Endodermal cell (in vitro differentiated cells): ENCODE data around the gene CAMTA1. TPM values are rescaled to one million over a fixed set of nuclear protein-coding genes. Genes with fewer than 3 reads are reported as not detected.

Experiments
- DNase-seq: peaks from one replicate; pipeline ENCODE4 v3.0.0-alpha.2; 2017
- H3K27ac ChIP-seq: 2 replicates; pipeline ENCODE4 v1.5.1; 2013; ENCODE audit warnings: mild to moderate bottlenecking, low read depth, low read length, moderate library complexity
- H3K27me3 ChIP-seq: 2 replicates; pipeline ENCODE4 v1.6.1; 2013; ENCODE audit warnings: mild to moderate bottlenecking, low read length, moderate library complexity; ENCODE audit not compliant: insufficient read depth, control insufficient read depth, poor library complexity, severe bottlenecking
- H3K36me3 ChIP-seq: 2 replicates; pipeline ENCODE4 v1.7.0; 2013; ENCODE audit warnings: mild to moderate bottlenecking, low read length, moderate library complexity; ENCODE audit not compliant: control insufficient read depth, insufficient read depth
- H3K4me1 ChIP-seq: one replicate; pipeline ENCODE4 v1.7.0; 2013; ENCODE audit warnings: low read length; ENCODE audit not compliant: control insufficient read depth, insufficient read depth
- H3K4me3 ChIP-seq: 2 replicates; pipeline ENCODE4 v1.5.1; 2013; ENCODE audit warnings: mild to moderate bottlenecking, low read length, moderate library complexity
- H3K9ac ChIP-seq: 2 replicates; pipeline ENCODE4 v1.6.1; 2013; ENCODE audit warnings: mild to moderate bottlenecking, low read length, moderate library complexity; ENCODE audit not compliant: poor library complexity, severe bottlenecking; ENCODE audit errors: extremely low read depth
- H3K9me3 ChIP-seq: 2 replicates; pipeline ENCODE4 v1.6.1; 2013; ENCODE audit warnings: mild to moderate bottlenecking, low read length, moderate library complexity; ENCODE audit not compliant: control insufficient read depth
- H3K27ac Mint-ChIP-seq: 2 replicates; pipeline ENCODE4 v1.8.0; 2020; ENCODE audit warnings: mixed read lengths
- H3K27me3 Mint-ChIP-seq: 2 replicates; pipeline ENCODE4 v1.8.0; 2021; ENCODE audit warnings: mild to moderate bottlenecking, mixed read lengths; ENCODE audit not compliant: insufficient read depth
- H3K36me3 Mint-ChIP-seq: 2 replicates; pipeline ENCODE4 v1.8.0; 2020; ENCODE audit warnings: low read depth, mixed read lengths
- H3K4me1 Mint-ChIP-seq: 2 replicates; pipeline ENCODE4 v1.8.0; 2020; ENCODE audit warnings: mixed read lengths
- H3K4me3 Mint-ChIP-seq: 2 replicates; pipeline ENCODE4 v1.8.0; 2020; ENCODE audit warnings: mild to moderate bottlenecking, moderate library complexity, mixed read lengths
- H3K9me3 Mint-ChIP-seq: 2 replicates; pipeline ENCODE4 v1.8.0; 2020; ENCODE audit warnings: mild to moderate bottlenecking, mixed read lengths
- CTCF ChIP-seq: fragments of 200-600 bp; sonication (generic); conservative IDR thresholded peaks from 2 replicates; pipeline ENCODE4 v1.5.0; 2021; ENCODE audit warnings: antibody characterized with exemption, mild to moderate bottlenecking
- WGBS, 2 experiments: methylation state at CpG; one replicate each; pipeline versions ENCODE4 v1.1.5 to v1.1.7; 2013; ENCODE audit warnings: missing lambda C conversion rate in 2 of 2, mixed read lengths in 1 of 2; ENCODE audit not compliant: insufficient coverage in 1 of 2, insufficient read length in 1 of 2; 5-methylcytosine and 5-hydroxymethylcytosine counted together
- total RNA-seq, 2 donors: library from RNA; stranded (reverse); fragmentation: NEBNext Ultra II Directional in 1 of 2; extraction: Animal tissue kit (Norgen Biotek cat#: 25700) in 1 of 2; gene quantifications; 2 replicates in 1 of 2; 3 replicates in 1 of 2; pipeline ENCODE4 v1.2.1, GENCODE V29; 2021

The CAMTA1 gene
- total RNA-seq, 2 donors from 2014 or later, result 123 to 137 TPM

- Mint-ChIP-seq H3K27ac (no peak overlapping the region), H3K36me3 (no peaks in the 10 kb centered on the region), H3K4me1 (peaks cover 6% of the 10 kb centered on the region), H3K9me3 (peaks cover 29% of the 10 kb centered on the region), H3K27me3 (peaks cover 42% of the 10 kb centered on the region), H3K4me3 (no peak overlapping the region)
- no peak overlapping the region for H3K27ac ChIP-seq
- no peak for DNase-seq
- H3K4me3 ChIP-seq, result no peak overlapping the region
- H3K27me3 ChIP-seq, result peaks cover 33% of the 10 kb centered on the region
- WGBS, 2 experiments, result 79 to 82% methylated on average over 5 of the region's 5 CpGs
- H3K4me1 ChIP-seq, result no peaks in the 10 kb centered on the region
- TF ChIP-seq CTCF, result no peak
- no peak overlapping the region for H3K9ac ChIP-seq
- no peaks in the 10 kb centered on the region for H3K36me3 ChIP-seq
- peaks cover 22% of the 10 kb centered on the region for H3K9me3 ChIP-seq
Observed at GRCh38 chr1:7076117-7076516, 290.9 kb downstream of the CAMTA1 start.

- Mint-ChIP-seq H3K4me1 (peaks cover 6% of the 10 kb centered on the region), H3K9me3 (peaks cover 31% of the 10 kb centered on the region), H3K4me3 (no peak overlapping the region), H3K27me3 (peaks cover 41% of the 10 kb centered on the region), H3K36me3 (no peaks in the 10 kb centered on the region), H3K27ac (no peak overlapping the region)
- no peaks in the 10 kb centered on the region for H3K4me1 ChIP-seq
- no peaks in the 10 kb centered on the region for H3K36me3 ChIP-seq
- 75 to 92% methylated on average over 2 to 4 of the region's 4 CpGs for WGBS, 2 experiments
- H3K4me3 ChIP-seq, result no peak overlapping the region
- no peak overlapping the region for H3K27ac ChIP-seq
- H3K9ac ChIP-seq, result no peak overlapping the region
- no peak for TF ChIP-seq CTCF
- H3K27me3 ChIP-seq, result peaks cover 33% of the 10 kb centered on the region
- peaks cover 22% of the 10 kb centered on the region for H3K9me3 ChIP-seq
- DNase-seq, result no peak
Observed at GRCh38 chr1:7076572-7076971, 291.3 kb downstream of the CAMTA1 start.

- no peak overlapping the region for H3K27ac Mint-ChIP-seq
- peaks cover 6% of the 10 kb centered on the region for H3K4me1 Mint-ChIP-seq
- Histone ChIP-seq H3K4me3 (no peak overlapping the region), H3K9ac (no peak overlapping the region), H3K36me3 (no peaks in the 10 kb centered on the region), H3K27ac (no peak overlapping the region), H3K9me3 (peaks cover 22% of the 10 kb centered on the region), H3K4me1 (no peaks in the 10 kb centered on the region), H3K27me3 (peaks cover 29% of the 10 kb centered on the region)
- H3K9me3 Mint-ChIP-seq, result peaks cover 31% of the 10 kb centered on the region
- peaks cover 35% of the 10 kb centered on the region for H3K27me3 Mint-ChIP-seq
- no peak for DNase-seq
- no peak overlapping the region for H3K4me3 Mint-ChIP-seq
- 60 to 69% methylated on average over 1 to 4 of the region's 4 CpGs for WGBS, 2 experiments
- no peak for TF ChIP-seq CTCF
- no peaks in the 10 kb centered on the region for H3K36me3 Mint-ChIP-seq
Observed at GRCh38 chr1:7077136-7077535, 291.9 kb downstream of the CAMTA1 start.
